HepG2 (cell line): ENCODE results near the gene SPTY2D1.

ENCODE experiments used
- CTCF ChIP-seq: sonication (generic); formaldehyde crosslinking; IDR thresholded peaks from 2 replicates; pipeline ENCODE4 v1.5.0; 2020; ENCODE audit warnings: mild to moderate bottlenecking, missing genetic modification reagents, moderate library complexity
- FOXP1 ChIP-seq, 2 experiments: fragments of 450-650 bp in 1 of 2; IDR thresholded peaks; 2 replicates each; pipeline ENCODE4 v1.6.1; 2017 to 2018; ENCODE audit warnings: antibody characterized with exemption in 1 of 2
- MEIS2 ChIP-seq: sonication (generic); formaldehyde crosslinking; IDR thresholded peaks from 2 replicates; pipeline ENCODE4 v1.9.0; 2021; ENCODE audit warnings: mild to moderate bottlenecking, missing genetic modification reagents
- NCOA2 ChIP-seq: sonication (generic); formaldehyde crosslinking; IDR thresholded peaks from 2 replicates; pipeline ENCODE4 v1.8.0; 2022; ENCODE audit warnings: inconsistent platforms
- NCOR1 ChIP-seq: fragments of 200-600 bp; sonication (generic); IDR thresholded peaks from 2 replicates; pipeline ENCODE4 v1.7.0; 2017; ENCODE audit warnings: antibody characterized with exemption, low read length, borderline replicate concordance
- POLR2AphosphoS5 ChIP-seq: IDR thresholded peaks from 2 replicates; pipeline ENCODE4 v1.6.1; 2012; ENCODE audit warnings: low read depth, low read length
- RFX1 ChIP-seq: fragments of 450-650 bp; IDR thresholded peaks from 2 replicates; pipeline ENCODE4 v1.6.1; 2017
- RFXANK ChIP-seq: IDR thresholded peaks from 2 replicates; pipeline ENCODE4 v1.6.1; 2016
- SRSF4 ChIP-seq: fragments of 200-400 bp; formaldehyde crosslinking; IDR thresholded peaks from one replicate; pipeline ENCODE4 v1.6.1; 2018; ENCODE audit warnings: mild to moderate bottlenecking, low read depth, low read length, moderate library complexity; ENCODE audit not compliant: poor library complexity, severe bottlenecking
- ZSCAN20 ChIP-seq: sonication (generic); formaldehyde crosslinking; IDR thresholded peaks from 2 replicates; pipeline ENCODE4 v1.4.0; 2020; ENCODE audit warnings: missing genetic modification reagents, mild to moderate bottlenecking, borderline replicate concordance

- TF ChIP-seq RFXANK (CRISPR knock-in tag) (no peak), NCOA2 (no peak), SRSF4 (no peak), CTCF (no peak), RFX1 (no peak), FOXP1 (IDR thresholded peaks at IDR 0.05) (no peak), FOXP1 (CRISPR knock-in tag; IDR thresholded peaks at IDR 0.05) (no peak), POLR2AphosphoS5 (no peak), ZSCAN20 (CRISPR knock-in tag) (no peak), MEIS2 (CRISPR knock-in tag) (no peak), NCOR1 (no peak)
Measured at GRCh38 chr11:18669711-18670110, 35.6 kb upstream of the SPTY2D1 start.
